Stimulated activated CD8-positive, alpha-beta memory T cell treated with anti-CD3 and anti-CD28 coated beads, Interleukin-2, amount 100 ng/mL, for 48 hours (primary cell): ENCODE measurements around the gene PTGER3.

ENCODE experiments used
- DNase-seq, 2 donors: peaks; one replicate each; pipeline ENCODE4 v3.0.0-alpha.2; 2020; ENCODE audit warnings: low read depth in 2 of 2

Gene PTGER3

DNA sequence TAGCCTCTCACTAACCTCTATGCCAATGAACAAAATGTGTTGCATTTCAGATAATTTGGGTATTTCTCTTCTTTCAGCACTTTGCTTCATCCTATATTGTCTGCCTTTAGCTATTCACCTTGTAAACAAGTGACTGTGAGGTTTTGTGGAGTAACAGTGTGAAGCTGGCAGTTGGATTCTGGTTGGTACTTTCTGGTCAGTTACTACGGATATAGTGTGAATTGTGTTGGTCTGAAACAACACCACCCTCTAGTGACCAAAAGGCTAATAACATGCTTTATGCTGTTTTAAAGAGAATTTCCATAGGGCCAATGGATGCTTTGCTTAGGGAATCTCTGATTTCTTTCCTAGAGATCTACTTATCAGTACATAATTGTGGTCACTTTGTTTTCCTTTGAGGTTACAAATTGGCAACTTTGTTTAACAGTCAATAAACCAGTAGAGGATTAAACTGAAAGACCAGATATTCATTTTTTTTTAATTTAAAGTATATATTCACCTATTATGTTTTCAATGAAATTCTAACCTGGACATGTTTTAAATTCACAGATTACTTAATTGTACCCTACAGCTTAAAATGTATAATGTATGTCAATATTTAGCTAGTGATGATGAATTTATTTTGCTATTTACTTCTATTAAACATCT is 2.5 kb upstream of the PTGER3 start:
- DNase-seq, result no peak

DNA sequence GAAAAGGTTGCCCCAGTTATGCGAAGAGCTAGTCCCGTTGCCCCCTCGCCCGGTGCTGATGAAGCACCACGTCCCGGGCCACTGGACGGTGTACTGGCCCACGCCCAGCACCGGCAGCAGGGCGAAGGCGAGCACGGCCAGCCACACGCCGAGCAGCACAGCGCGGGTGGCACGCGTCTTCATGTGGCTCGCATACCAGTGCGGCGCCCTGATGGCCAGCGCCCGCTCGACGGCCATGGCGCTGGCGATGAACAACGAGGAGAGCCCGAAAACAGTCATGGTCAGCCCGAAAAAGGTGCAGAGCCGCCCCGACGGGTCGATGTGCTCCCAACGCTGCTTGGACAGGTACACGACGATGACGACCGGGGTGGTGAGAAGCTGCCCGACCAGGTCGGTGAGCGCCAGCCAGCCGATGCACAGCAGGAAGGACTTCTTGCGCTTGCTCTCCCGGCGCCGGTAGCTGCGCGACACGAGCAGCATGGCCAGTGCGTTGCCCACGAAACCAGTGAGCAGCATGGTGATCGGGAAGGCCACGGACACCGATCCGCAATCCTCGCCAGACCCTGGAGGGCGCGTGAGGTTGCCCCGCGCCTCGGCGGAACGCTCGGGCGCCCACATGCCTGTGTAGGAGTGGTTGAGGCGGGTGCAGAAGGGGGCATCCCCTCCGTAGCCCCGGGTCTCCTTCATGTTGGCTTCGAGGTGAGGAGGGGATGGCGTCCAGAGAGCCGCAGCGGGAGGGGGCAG is 553 bp downstream of the PTGER3 start:
- no peak for DNase-seq

DNA sequence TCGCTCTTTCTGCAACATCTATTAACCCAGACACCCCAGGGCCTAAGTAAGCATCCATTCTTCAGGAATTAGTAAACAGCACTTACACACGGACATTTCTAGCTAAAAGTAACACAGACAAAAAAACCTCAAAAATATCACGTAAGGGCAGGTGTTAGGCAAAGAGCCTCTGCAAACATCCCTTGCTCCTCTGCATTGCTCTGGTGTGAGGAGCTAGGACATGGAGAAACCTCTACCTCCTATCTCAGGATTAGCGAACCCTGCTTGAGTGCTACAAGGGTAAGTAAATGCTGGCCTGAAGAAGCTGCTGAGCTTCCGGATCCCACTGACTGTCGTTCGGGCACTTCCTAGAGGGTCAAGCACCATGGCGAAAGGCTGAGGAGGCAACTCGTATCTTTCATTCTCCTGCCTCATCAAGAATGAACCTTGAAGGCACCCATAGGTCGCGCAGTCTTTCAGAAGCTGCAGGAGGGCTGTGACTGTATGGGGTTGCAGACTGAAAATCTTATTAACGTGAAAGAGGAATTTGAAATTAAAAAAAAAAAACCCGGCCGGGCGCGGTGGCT is 2.1 kb downstream of the PTGER3 start:
- no peak for DNase-seq

DNA sequence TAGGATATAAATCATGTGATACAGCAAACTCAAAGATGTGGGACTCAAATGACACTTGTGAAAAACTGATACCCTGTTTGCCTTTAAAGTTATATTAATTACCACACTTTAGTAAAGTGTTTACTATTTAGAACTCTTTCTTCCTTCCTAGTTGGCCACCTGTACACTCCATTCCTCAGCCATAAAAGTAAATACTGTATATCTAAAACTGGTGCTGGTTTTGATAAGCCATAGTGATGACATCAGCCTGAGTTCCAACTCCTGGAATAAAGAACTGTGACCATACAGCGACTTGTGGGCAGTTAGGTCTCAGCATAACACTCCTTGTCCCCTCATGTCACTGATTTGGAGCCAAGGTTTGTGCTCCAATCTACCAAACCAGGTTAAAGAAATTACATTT is 2.8 kb downstream of the PTGER3 start:
- no peak for DNase-seq

DNA sequence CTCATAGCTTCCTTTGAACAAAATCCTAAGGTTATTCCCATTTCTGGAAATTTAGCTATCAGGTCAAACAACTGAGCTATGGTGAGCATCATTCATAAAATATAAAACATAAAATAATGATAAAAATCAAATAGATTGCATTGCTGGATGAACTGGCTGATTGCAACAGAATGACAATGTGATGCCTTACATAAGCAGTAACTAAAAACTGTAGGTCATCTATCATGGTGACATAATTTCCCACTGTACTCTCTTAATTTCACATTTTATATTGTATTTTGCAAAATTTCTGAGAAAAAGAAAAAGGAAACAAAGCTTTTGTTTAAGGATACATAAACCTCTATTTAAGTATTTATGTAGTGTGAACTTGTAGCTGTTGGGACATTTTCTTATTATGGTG is 4.6 kb downstream of the PTGER3 start:
- DNase-seq, result no peak

DNA sequence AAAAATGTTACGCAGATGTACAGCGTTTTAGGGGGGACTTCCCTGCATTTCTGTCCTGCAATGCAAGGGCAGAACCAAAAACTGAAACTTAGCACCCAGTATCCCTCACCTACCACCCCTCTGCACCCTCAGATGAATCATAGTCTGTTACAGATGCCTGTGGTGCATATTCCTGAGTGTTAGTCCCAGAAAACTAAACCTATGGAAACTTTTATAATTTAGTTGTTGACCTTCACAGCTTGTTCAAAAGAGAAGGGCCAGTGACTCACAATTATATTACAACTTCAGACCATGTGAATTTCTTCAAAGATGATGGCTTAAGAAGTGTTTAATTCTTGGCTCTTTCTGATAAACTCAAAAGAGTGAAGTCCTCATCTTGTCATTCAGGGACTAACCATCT is 5.8 kb downstream of the PTGER3 start:
- no peak for DNase-seq

DNA sequence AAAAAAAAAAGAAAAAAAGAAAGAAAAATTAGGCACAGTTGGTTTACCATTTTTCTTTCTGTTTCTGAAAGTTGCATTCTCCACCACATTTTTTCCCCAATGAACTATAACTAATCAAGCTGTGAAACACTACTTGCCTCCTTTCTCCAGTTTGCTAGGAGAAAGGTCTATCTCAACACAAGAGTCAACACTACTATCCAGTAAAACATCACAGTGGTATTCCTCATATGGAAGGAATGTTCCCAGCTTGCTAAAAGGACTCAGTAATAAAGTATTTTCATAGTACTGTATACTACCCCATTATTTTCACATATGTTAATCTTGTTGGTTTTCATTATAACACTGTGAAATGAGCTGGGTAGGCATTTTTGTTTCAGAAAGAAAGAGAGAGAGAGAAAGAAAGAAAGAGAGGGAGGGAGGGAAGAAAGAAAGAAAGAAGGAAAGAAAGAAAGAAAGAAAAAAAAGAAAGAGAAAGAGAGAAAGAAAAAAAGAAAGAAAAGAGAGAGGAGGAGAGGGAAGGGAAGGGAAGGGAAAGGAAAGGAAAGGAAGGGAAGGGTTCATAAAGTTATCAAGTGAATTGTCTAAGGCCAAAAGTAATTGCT is 7.9 kb downstream of the PTGER3 start:
- no peak for DNase-seq

DNA sequence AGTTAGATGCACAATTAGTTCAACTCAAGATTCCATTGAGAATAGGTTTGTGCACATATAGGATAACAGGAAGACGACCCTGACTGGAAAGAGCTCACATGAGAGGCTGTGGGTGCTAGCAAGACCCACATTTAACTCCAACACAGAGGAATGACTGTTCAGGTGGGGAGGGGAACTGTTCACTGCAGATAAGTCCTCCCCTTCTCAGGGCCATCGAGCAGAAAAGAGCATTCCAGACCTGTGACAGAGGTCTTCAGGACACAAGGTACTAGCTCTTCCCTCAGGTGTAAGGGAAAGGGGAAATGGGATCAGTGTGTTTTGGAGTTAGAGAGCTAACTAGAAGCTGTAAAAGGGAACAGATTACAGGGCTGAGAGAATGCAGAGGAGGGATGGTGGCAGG is 8.7 kb downstream of the PTGER3 start:
- DNase-seq, result no peak

DNA sequence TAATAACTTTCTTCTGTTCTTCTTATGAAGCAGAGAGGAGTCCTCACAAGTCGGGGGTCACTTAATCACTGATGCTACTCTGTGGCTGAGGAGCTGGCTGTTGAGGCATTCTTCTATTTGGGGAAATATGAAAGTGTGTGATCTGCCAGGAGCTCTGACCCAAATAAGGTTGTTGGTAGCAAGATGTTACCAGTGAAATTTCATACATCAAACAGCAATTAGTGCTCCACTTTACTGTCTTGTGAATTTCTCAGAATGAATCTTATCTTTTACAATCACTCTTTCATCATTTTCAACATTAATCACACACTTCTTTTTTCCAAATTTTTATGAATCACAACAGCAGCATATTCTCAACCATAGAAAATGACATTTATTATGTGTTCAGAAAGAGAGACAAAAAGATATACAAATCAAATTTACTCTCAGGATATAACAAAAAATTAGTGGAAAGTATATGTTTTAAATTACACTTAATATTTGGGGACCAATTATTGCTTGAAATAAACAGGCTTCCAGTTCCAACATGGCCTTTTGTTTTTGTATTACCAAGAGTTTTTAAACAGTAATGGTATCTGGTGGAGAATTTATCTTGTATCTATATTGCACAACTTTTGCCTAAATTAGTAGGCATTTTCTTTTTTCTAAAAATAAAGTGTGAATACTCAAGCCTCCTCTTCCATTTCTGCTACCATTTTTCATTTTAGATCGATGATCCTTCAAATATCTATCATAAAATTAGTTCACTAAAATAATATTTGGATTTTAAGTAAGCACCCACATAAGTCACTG is 9.6 kb downstream of the PTGER3 start:
- DNase-seq, result no peak

DNA sequence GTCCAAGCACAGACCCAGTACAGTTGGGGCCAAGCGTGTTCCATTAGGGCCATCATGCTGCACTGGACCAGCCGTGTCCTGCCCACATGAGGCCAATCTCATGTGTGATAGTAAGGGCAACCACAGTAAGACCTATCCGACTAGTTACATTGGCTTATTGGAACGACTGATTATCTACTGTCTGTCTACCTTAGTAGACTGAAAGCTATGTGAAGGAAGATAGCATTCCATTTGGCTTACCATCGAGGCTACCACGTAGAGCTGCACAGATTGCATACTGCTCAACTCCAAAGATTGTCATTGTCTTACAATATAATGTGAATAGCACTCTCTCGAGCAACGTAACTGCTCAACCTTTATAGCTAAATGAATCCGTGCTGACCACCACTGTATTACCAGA is 10.6 kb downstream of the PTGER3 start:
- no peak for DNase-seq

DNA sequence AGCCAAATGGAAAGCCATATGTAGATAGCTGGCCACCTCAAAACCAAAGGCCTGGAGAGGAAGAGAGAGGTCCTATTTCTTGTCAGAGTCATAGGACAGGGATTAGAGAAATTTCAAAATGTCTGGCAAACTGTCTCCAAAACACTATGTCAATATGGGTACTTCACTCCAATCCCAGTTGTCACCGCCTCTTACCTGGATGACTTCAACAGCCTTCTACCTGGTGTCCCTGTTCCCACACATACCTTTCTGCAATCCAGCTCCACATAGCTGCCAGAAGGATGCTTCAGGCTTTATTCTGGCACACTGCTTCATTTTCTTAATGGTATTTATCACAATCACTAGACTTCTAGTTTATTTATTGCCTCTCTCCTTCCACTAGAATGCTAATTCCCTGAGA is 14.5 kb downstream of the PTGER3 start:
- no peak for DNase-seq

DNA sequence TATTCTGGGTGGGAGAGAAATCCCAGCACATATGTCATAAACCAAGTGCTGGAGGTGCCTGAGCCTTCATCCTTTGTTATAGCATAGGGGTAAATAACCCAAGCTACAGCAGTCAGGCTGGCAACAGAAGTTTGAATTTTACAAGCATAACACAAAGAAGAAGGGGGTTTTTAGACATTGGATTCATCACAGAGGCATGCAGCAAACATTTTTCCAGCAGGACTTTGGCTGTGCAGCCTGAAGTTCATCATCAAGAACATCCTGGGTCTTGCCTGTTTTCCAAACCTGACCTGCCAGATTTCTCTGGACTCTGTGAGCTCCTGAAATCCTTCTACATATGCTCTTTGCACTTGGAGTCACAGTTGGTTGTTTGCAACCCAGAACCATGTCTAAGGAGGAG is 16.2 kb downstream of the PTGER3 start:
- no peak for DNase-seq

DNA sequence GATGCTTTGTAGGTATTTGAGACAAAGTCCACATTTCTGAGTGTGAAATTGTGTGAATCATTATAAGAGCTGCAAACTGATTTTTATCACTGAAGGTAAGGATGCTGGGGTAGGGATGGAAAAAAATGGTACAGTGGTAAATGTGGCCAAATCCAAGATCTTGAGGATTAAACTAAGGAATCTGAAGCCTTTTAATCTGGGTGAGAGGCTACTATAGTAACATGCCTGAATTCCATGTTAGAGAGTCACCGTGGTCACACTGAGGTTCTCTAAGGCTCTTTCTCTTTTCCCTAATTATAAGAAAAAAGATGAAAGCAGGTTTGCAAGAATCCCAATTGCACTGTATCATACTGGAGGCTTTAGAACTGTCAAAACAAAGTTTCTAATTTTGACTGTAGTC is 17.6 kb downstream of the PTGER3 start:
- no peak for DNase-seq

DNA sequence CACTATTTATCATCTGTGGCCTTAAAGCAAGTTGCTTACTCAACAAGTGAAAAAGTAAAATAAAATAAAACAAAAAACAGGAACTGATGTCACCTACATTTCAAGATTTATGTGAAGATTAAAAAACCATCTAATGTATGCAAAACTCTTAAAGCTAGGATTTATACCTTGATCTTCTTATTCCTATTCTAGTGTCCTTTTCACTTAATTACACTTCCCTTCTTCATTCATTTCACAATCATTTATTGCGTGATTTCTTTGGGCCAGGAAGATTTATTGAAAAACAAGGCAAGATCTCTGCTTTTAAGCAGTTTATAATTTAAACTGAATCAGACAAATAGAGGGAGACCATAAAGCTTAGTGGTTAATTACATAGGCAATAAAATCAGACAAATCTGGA is 18.6 kb downstream of the PTGER3 start:
- DNase-seq, result no peak

DNA sequence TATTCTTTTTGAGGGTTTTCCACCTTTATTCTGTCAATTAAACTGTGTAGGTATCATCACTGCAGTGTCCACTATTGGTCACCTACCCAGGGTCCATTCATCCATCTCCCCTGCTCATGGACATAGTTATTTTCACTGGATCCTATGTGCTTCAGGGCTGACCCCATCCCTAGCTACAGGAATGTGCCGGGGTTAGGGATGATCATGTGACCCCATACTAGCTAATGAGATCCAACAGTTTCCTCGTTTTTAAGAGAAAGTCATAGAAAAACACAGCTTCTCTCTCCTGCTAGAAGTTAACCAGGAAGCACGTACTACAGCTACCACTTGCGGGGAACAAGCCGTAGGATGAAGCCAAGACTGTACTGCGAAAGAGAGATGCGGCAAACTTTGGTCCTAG is 19.6 kb downstream of the PTGER3 start:
- no peak for DNase-seq

DNA sequence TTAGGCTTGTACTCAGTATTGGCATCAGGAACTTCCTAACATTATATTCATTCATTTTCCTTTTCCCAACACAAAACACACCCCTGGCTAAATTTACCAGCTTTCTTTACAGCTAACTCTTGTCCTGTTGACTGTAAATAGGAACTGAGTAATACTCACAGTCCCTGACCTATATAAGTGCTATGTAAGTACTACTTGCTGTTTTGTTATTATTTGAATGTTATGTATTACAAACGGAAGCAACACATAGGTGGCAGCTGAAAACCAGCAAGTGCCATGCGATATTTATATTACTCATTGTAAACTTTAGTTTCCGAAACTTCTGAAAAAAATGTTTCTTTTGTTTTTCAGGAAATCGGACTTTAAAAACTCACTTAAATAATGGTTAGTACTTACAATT is 21.5 kb downstream of the PTGER3 start:
- no peak for DNase-seq

DNA sequence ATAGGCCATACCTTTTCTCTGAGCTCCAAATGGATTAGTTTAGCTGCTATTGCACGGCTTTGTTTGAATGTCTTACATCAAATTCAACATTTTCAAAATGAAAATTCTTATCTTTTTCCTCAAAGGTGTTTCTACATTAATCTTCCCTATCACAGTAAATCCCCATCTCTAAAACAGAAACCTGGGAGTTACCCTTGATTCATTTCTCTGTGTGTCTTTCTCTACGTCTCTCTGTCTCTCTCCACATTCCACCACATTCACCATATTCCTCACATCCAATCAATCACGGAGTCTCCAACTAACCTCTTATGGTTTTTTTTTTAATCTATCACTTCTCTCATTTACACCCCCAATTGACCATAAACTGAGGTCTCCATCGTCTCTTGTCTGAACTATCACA is 24.1 kb downstream of the PTGER3 start:
- no peak for DNase-seq

DNA sequence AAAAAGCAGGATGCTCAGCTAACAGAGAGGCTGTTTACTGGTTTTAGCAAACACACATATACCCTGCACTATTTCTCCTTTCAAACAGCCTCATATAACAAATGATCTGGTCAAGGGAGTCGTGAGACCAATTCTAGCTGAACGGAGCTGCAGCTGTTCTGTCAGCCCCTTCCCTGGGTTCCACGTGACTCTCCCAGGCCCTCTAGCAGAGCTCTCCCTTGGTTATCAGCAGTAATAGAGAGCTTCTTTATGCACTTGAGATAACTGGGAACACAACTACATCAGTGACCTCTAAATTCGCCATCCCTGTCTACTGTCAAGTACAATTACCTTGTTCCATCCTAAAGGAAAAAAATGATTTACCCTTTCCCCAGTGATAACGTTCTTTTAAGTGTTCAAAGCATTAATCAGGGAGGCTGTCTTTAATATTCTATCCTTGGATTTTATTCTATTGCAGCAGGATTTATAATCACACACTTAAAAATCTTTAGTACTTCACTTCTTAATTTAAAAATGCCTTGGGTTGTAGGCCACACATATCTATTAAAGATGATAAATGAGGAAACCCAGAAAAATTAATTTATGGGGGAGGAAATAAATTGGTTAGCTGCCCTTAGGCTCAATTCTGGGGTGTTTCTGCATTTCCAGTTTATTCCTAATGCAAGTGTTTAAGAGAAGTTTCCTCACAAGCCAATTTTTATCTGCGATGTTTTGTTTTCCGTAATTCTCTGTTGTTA is 28.2 kb downstream of the PTGER3 start:
- DNase-seq, result no peak

DNA sequence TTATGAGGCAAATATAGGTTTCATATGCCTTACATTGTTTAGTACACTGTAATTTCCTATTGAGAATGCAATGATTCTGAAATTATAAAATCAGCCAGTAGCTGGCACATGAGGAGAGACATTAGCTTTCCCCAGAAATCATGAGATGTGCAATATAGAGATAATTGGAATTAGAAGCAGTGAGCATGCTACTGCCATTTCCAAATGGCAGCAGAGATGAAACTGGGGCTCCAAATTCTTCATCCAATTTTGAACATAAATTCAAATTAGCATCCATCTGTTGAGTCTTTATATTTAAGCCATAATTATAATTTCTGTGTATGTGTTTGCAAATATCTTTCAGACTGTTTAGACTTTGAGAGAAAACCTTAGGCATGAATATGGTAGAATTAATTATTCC is 28.8 kb downstream of the PTGER3 start:
- no peak for DNase-seq

DNA sequence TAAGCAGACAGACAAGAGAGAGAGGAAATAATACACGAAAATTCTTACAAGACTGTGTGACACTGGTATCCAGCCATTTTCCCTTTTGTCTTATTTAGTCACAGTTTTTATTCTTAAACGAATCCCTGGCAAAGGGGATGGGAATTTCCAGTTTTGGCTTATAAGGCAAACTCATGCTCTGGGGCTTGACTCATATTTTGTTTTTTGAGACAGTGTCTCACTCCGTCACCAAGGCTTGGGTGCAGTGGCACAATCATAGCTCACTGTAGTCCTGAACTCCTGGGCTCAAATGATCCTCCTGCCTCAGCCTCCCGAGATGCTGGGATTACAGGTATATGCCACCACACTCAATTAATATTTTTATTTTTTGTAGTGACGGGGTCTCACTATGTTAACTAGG is 31.9 kb downstream of the PTGER3 start:
- no peak for DNase-seq

DNA sequence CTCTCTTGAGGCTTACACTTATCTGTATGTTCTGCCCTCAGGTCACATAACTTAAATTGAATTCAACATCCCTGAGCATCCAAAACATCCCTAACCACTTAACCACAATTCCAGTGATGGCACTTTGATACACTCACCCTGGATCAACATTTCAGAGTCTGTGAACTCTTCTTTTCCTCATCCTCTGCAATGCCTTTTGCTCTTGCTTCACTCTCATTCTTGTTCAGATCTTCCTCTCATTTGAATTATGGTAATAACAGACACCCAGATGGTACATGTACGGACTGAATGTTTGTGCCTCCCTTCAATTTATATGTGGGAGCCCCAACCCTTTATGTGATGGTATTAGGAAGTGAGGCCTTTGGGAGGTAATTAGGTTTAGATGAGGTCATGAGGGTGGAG is 33.4 kb downstream of the PTGER3 start:
- DNase-seq, result no peak
